ENCODE measurements around the gene CYSLTR2.

DNA sequence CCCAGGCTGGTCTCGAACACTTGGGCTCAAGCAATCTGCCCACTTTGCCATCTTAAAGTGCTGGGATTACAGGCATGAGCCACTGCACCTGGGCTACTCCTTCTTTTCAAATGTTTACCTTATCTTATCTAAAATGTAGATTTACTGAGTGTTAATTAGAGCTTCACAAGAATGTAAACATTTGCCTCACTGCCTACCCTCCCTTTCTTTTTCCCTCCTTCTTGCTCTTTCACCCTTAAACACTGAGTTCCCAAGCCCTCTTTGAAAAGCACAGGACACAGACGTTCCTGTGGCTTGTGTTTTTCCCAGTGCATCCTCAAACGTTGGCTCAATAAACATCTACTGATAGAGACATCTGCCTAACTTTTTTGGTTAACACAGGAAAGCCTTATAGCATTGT lies 32.7 kb upstream of the CYSLTR2 start:
- TF ChIP-seq YY1 (IDR thresholded peaks at IDR 0.05; ENCODE audit: insufficient read depth, insufficient read length) = no peak
- TF ChIP-seq ZNF274 (IDR thresholded peaks at IDR 0.05; ENCODE audit: low read depth, low read length) = no peak

Data from NT2/D1 (cell line).